Mesenchymal stem cell (in vitro differentiated cells and primary cell): ENCODE data around the gene TESK2.

Experiments used
- DNase-seq: peaks from one replicate; pipeline ENCODE4 v3.0.0-alpha.2; 2013
- H2AFZ ChIP-seq: one replicate; pipeline ENCODE4 v1.6.1; 2013; ENCODE audit warnings: low read depth, mild to moderate bottlenecking, control low read depth, inconsistent platforms, low read length, moderate library complexity
- H2AK5ac ChIP-seq: 2 replicates; pipeline ENCODE4 v1.6.1; 2013; ENCODE audit warnings: low read length, moderate library complexity, mild to moderate bottlenecking, inconsistent platforms; ENCODE audit not compliant: severe bottlenecking
- H2BK120ac ChIP-seq: one replicate; pipeline ENCODE4 v1.6.1; 2013; ENCODE audit warnings: low read depth, mild to moderate bottlenecking, inconsistent platforms, low read length, moderate library complexity
- H2BK12ac ChIP-seq, 2 experiments: one replicate each; pipeline ENCODE4 v1.6.1; 2013; ENCODE audit warnings: inconsistent platforms in 2 of 2, low read length in 2 of 2, mild to moderate bottlenecking in 2 of 2, moderate library complexity in 2 of 2, control low read depth in 1 of 2
- H2BK15ac ChIP-seq: one replicate; pipeline ENCODE4 v1.6.1; 2013; ENCODE audit warnings: mild to moderate bottlenecking, low read depth, inconsistent platforms; ENCODE audit not compliant: poor library complexity, severe bottlenecking
- H2BK5ac ChIP-seq: 2 replicates; pipeline ENCODE4 v1.6.1; 2013; ENCODE audit warnings: low read depth, mild to moderate bottlenecking, low read length, control low read depth, inconsistent platforms; ENCODE audit not compliant: poor library complexity, severe bottlenecking
- H3K14ac ChIP-seq, 2 experiments: one replicate each; pipeline ENCODE4 v1.6.1; 2013; ENCODE audit warnings: inconsistent platforms in 2 of 2, low read length in 2 of 2, control low read depth in 1 of 2, mild to moderate bottlenecking in 1 of 2, moderate library complexity in 1 of 2
- H3K18ac ChIP-seq, 2 experiments: one replicate each; pipeline ENCODE4 v1.6.1; 2013; ENCODE audit warnings: inconsistent platforms in 2 of 2, low read length in 2 of 2, control low read depth in 1 of 2, low read depth in 1 of 2, mild to moderate bottlenecking in 1 of 2
- H3K23ac ChIP-seq, 2 experiments: one replicate each; pipeline ENCODE4 v1.6.1; 2013; ENCODE audit warnings: inconsistent platforms in 2 of 2, low read length in 2 of 2, mild to moderate bottlenecking in 2 of 2, moderate library complexity in 2 of 2, control low read depth in 1 of 2
- H3K27ac ChIP-seq: 2 replicates; pipeline ENCODE4 v1.5.1; 2013; ENCODE audit warnings: mild to moderate bottlenecking, moderate library complexity, low read length, control low read depth, inconsistent platforms; ENCODE audit not compliant: poor library complexity, severe bottlenecking
- H3K27me3 ChIP-seq, 2 experiments: 2 replicates each; pipeline versions ENCODE4 v1.6.1 to v1.7.0; 2013; ENCODE audit warnings: low read length in 2 of 2, mild to moderate bottlenecking in 2 of 2, moderate library complexity in 2 of 2, control low read depth in 1 of 2, inconsistent platforms in 1 of 2; ENCODE audit not compliant: control insufficient read depth in 1 of 2, insufficient read depth in 1 of 2
- H3K36me3 ChIP-seq, 2 experiments: 2 replicates each; pipeline versions ENCODE4 v1.6.1 to v1.7.0; 2013; ENCODE audit warnings: low read length in 2 of 2, control low read depth in 1 of 2, inconsistent platforms in 1 of 2, low read depth in 1 of 2, mild to moderate bottlenecking in 1 of 2; ENCODE audit not compliant: insufficient read depth in 2 of 2, control insufficient read depth in 1 of 2
- H3K4ac ChIP-seq, 2 experiments: one replicate each; pipeline ENCODE4 v1.6.1; 2013; ENCODE audit warnings: inconsistent platforms in 2 of 2, low read length in 2 of 2, mild to moderate bottlenecking in 2 of 2, moderate library complexity in 2 of 2, control low read depth in 1 of 2, low read depth in 1 of 2
- H3K4me1 ChIP-seq: 2 replicates; pipeline ENCODE4 v1.6.1; 2013; ENCODE audit warnings: low read depth, low read length, control low read depth; ENCODE audit not compliant: control insufficient read depth, insufficient read depth
- H3K4me2 ChIP-seq: 2 replicates; pipeline ENCODE4 v1.6.1; 2013; ENCODE audit warnings: low read length, mild to moderate bottlenecking, inconsistent platforms; ENCODE audit not compliant: poor library complexity, severe bottlenecking
- H3K4me3 ChIP-seq, 2 experiments: 2 replicates each; pipeline versions ENCODE4 v1.5.1 to v1.7.0; 2013; ENCODE audit warnings: low read length in 2 of 2, mild to moderate bottlenecking in 2 of 2, control low read depth in 1 of 2, low read depth in 1 of 2; ENCODE audit not compliant: insufficient read depth in 1 of 2
- H3K79me1 ChIP-seq: replicated peaks from 2 replicates; pipeline ENCODE4 v1.6.1; 2013; ENCODE audit warnings: mild to moderate bottlenecking, control low read depth, low read length, inconsistent platforms; ENCODE audit not compliant: poor library complexity, severe bottlenecking
- H3K9ac ChIP-seq: 2 replicates; pipeline ENCODE4 v1.7.0; 2013; ENCODE audit warnings: mild to moderate bottlenecking, low read length, moderate library complexity
- H3K9me3 ChIP-seq: 2 replicates; pipeline ENCODE4 v1.7.0; 2013; ENCODE audit warnings: mild to moderate bottlenecking, low read length; ENCODE audit not compliant: control insufficient read depth
- H4K8ac ChIP-seq: one replicate; pipeline ENCODE4 v1.6.1; 2013; ENCODE audit warnings: inconsistent platforms, mild to moderate bottlenecking, low read length, moderate library complexity
- H4K91ac ChIP-seq: one replicate; pipeline ENCODE4 v1.6.1; 2013; ENCODE audit warnings: mild to moderate bottlenecking, low read length, inconsistent platforms
- WGBS: methylation state at CpG from one replicate; pipeline ENCODE4 v1.1.7; 2013; ENCODE audit warnings: mixed read lengths; 5-methylcytosine and 5-hydroxymethylcytosine counted together

TESK2 gene

DNA sequence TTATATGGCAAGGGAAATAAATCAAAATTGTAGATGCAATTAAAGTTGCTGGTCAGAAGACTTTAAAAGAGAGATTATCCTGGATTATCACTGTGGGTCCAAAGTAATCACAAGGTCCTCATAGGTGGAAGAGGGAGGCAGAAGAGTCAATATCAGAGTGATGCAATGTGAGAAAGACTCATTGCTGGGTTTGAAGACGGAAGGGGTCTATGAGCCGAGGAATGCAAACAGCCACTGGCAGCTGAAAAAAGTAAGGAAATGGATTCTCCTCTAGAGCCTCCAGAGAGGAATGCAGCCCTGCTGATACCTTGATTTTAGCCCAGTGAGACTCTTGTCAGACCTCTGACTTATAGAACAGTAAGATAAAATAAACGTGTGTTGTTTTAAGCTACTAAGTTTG lies 90.9 kb downstream of the TESK2 start:
- Histone ChIP-seq H3K18ac (no peak overlapping the region), H2BK5ac (no peak overlapping the region), H3K27ac (no peak overlapping the region), H2BK15ac (no peak overlapping the region), H3K27me3 (no peaks in the 10 kb centered on the region), H4K8ac (no peak overlapping the region), H3K4me2 (no peak overlapping the region), H2AFZ (no peak overlapping the region), H3K9ac (no peak overlapping the region), H2AK5ac (no peak overlapping the region), H2BK12ac (no peak overlapping the region), H3K4me1 (no peaks in the 10 kb centered on the region), H4K91ac (no peak overlapping the region), H3K14ac (no peak overlapping the region), H3K9me3 (no peaks in the 10 kb centered on the region), H2BK120ac (no peak overlapping the region), H3K4ac (no peak overlapping the region), H3K79me1 (no peaks in the 10 kb centered on the region), H3K36me3 (no peaks in the 10 kb centered on the region), H3K23ac (no peak overlapping the region), H3K4me3 (no peak overlapping the region)
- WGBS: 70% methylated on average over 2 of the region's 3 CpGs
- DNase-seq: no peak

DNA sequence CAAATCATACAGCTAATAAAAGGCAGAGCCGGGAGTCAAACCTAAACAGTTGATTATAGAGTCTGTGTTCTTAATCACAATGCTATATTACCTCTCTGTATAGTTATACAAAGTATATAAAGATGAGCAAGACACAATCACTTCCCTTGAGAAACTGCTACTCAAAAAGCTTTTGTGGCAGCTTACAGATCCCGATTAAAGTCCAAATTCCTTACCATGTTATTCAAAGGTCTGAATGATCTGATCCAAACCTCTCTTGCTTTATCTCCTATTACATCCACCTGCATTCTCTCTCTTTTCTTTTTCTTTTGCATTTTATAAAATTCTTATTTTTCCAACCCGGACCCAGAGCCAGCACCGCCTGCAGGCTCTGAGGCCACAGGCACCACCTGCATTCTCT lies 93.7 kb downstream of the TESK2 start:
- no peak overlapping the region for H3K4me2 ChIP-seq
- 95% methylated on average over 3 of the region's 4 CpGs for WGBS
- no peak overlapping the region for H2BK120ac ChIP-seq
- H4K91ac ChIP-seq: no peak overlapping the region
- H3K4me3 ChIP-seq: no peak overlapping the region
- no peaks in the 10 kb centered on the region for H3K36me3 ChIP-seq
- H3K18ac ChIP-seq: no peak overlapping the region
- no peak overlapping the region for H2BK15ac ChIP-seq
- no peak overlapping the region for H2BK12ac ChIP-seq
- no peaks in the 10 kb centered on the region for H3K79me1 ChIP-seq
- no peaks in the 10 kb centered on the region for H3K27me3 ChIP-seq
- no peak overlapping the region for H2BK5ac ChIP-seq
- H3K9ac ChIP-seq: no peak overlapping the region
- H4K8ac ChIP-seq: no peak overlapping the region
- DNase-seq: no peak
- H3K4me1 ChIP-seq: no peaks in the 10 kb centered on the region
- no peak overlapping the region for H3K23ac ChIP-seq
- no peak overlapping the region for H2AFZ ChIP-seq
- no peak overlapping the region for H3K27ac ChIP-seq
- no peaks in the 10 kb centered on the region for H3K9me3 ChIP-seq
- H2AK5ac ChIP-seq: no peak overlapping the region
- no peak overlapping the region for H3K4ac ChIP-seq
- no peak overlapping the region for H3K14ac ChIP-seq

DNA sequence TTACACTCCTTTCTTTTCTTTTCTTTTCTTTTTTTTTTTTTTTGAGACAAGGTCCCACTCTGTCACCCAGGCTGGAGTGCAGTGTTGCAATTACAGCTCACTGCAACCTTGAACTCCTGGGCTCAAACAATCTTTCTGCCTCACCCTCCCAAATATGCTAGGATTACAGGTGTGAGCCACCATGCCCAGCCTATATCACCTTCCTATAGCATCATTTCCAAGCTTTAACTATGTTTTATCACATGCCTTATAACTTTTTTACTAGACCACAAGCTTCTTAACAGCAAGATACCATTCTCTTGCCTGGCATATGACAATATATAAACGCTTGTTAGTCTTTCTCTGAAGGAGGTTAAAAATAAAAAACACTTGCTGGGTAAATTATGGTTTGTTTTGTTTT lies 95.4 kb downstream of the TESK2 start:
- H2BK120ac ChIP-seq: no peak overlapping the region
- H4K91ac ChIP-seq: no peak overlapping the region
- no peak overlapping the region for H2BK5ac ChIP-seq
- H3K23ac ChIP-seq: no peak overlapping the region
- H2AK5ac ChIP-seq: no peak overlapping the region
- no peak overlapping the region for H3K4ac ChIP-seq
- WGBS: 77% methylated on average over 1 of the region's 1 CpG
- H2AFZ ChIP-seq: no peak overlapping the region
- no peak overlapping the region for H3K4me2 ChIP-seq
- DNase-seq: no peak
- H3K4me3 ChIP-seq: no peak overlapping the region
- H3K27me3 ChIP-seq: no peaks in the 10 kb centered on the region
- H2BK15ac ChIP-seq: no peak overlapping the region
- H2BK12ac ChIP-seq: no peak overlapping the region
- no peak overlapping the region for H4K8ac ChIP-seq
- no peak overlapping the region for H3K18ac ChIP-seq
- H3K79me1 ChIP-seq: no peaks in the 10 kb centered on the region
- no peaks in the 10 kb centered on the region for H3K36me3 ChIP-seq
- H3K4me1 ChIP-seq: no peaks in the 10 kb centered on the region
- H3K9ac ChIP-seq: no peak overlapping the region
- H3K9me3 ChIP-seq: no peaks in the 10 kb centered on the region
- no peak overlapping the region for H3K14ac ChIP-seq
- no peak overlapping the region for H3K27ac ChIP-seq

DNA sequence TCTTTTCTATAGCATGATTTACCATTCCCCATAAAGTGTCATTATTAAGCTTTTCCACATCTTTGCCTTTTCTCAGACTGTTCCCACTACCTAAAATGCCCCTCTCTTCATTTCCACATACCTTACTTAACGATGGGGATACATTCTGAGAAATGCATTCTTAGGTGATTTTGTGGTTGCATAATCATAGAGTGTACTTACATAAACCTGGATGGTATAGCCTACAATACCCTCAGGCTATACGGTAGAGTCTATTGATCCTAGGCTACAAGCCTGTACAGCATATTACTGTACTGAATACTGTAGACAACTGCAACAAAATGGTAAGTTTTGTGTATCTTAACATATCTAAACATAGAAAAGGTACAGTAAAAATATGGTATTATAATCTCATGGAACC lies 95.9 kb downstream of the TESK2 start:
- Histone ChIP-seq H3K18ac (no peak overlapping the region), H3K9me3 (no peaks in the 10 kb centered on the region), H2AFZ (no peak overlapping the region)

More for the DNA sequence above, 95.9 kb downstream of the TESK2 start:
- H2AK5ac ChIP-seq: no peak overlapping the region
- no peaks in the 10 kb centered on the region for H3K79me1 ChIP-seq
- DNase-seq: no peak
- WGBS: no CpG with 5 or more reads among the region's 2 CpGs
- H2BK15ac ChIP-seq: no peak overlapping the region
- no peak overlapping the region for H3K27ac ChIP-seq
- H2BK12ac ChIP-seq: no peak overlapping the region
- no peak overlapping the region for H3K4me2 ChIP-seq
- H3K4ac ChIP-seq: no peak overlapping the region
- H2BK120ac ChIP-seq: no peak overlapping the region
- no peak overlapping the region for H3K4me3 ChIP-seq
- no peak overlapping the region for H3K23ac ChIP-seq
- no peaks in the 10 kb centered on the region for H3K36me3 ChIP-seq
- H4K8ac ChIP-seq: no peak overlapping the region
- H2BK5ac ChIP-seq: no peak overlapping the region
- no peak overlapping the region for H3K9ac ChIP-seq
- no peak overlapping the region for H3K14ac ChIP-seq
- no peak overlapping the region for H4K91ac ChIP-seq
- H3K4me1 ChIP-seq: no peaks in the 10 kb centered on the region
- no peaks in the 10 kb centered on the region for H3K27me3 ChIP-seq
